HEK293T (cell line): ENCODE data around the gene PLCH2.

ENCODE experiments used
- ARNT ChIP-seq: fragments of 450-650 bp; IDR thresholded peaks from 2 replicates; pipeline ENCODE4 v1.6.1; 2017; ENCODE audit warnings: mild to moderate bottlenecking
- BHLHE40 ChIP-seq: fragments of 450-650 bp; IDR thresholded peaks from 2 replicates; pipeline ENCODE4 v1.6.1; 2016; ENCODE audit warnings: mild to moderate bottlenecking, moderate library complexity, borderline replicate concordance
- FOXA1 ChIP-seq: fragments of 450-650 bp; IDR thresholded peaks from 2 replicates; pipeline ENCODE4 v1.6.1; 2016; ENCODE audit warnings: mild to moderate bottlenecking
- FOXK2 ChIP-seq: fragments of 450-650 bp; IDR thresholded peaks from 2 replicates; pipeline ENCODE4 v1.6.1; 2016; ENCODE audit warnings: mild to moderate bottlenecking
- FOXM1 ChIP-seq: fragments of 450-650 bp; IDR thresholded peaks from 2 replicates; pipeline ENCODE4 v1.6.1; 2017; ENCODE audit warnings: mild to moderate bottlenecking, borderline replicate concordance
- HDGF ChIP-seq: fragments of 450-650 bp; IDR thresholded peaks from 2 replicates; pipeline ENCODE4 v1.6.1; 2017; ENCODE audit warnings: antibody characterized with exemption, borderline replicate concordance
- LEF1 ChIP-seq: fragments of 450-650 bp; IDR thresholded peaks from 2 replicates; pipeline ENCODE4 v1.6.1; 2017; ENCODE audit warnings: mild to moderate bottlenecking, borderline replicate concordance
- SP1 ChIP-seq: fragments of 450-650 bp; IDR thresholded peaks from 2 replicates; pipeline ENCODE4 v1.6.1; 2017
- SUZ12 ChIP-seq: fragments of 450-650 bp; IDR thresholded peaks from 2 replicates; pipeline ENCODE4 v1.6.1; 2016; ENCODE audit warnings: mild to moderate bottlenecking
- TARDBP ChIP-seq: fragments of 450-650 bp; IDR thresholded peaks from 2 replicates; pipeline ENCODE4 v1.6.1; 2016
- ZNF384 ChIP-seq: fragments of 450-650 bp; IDR thresholded peaks from 2 replicates; pipeline ENCODE4 v1.6.1; 2016

DNA sequence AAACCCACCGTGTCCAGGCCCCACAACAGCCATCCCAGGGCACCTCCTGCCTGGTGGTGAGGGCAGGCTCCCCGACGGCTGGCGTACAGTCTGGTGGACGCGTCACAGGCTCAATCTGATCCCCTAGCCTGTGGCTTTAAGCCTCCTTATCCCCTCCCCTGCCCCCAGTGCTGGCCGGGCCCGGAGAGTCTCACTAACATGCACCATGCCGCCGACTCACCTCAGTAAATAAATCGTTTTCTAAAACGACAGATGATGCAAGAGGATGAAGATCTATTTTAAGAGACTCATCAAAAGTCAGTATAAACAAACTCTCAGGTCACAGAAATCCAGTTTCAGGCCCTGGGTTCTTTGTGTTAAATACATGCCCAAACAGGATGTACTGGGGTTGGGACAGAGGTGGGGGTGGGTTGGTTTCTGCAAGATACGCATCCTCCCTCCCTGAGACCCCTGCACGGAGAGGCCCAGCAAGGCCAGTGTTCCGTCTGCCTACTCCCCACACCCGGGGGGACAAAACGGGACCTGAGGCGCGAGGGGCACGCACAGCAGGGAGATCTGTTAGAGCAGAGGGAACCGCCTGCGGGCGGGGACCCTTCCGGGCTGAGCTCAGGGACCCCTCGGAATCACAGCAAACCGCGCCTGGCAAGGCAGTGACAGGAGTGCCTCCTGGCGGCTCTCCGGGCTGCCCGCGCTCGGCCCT is 47.3 kb downstream of the PLCH2 start:
- TF ChIP-seq LEF1 (no peak), FOXK2 (no peak), ARNT (no peak), SP1 (no peak), BHLHE40 (no peak), FOXM1 (no peak), TARDBP (no peak), SUZ12 (no peak), ZNF384 (no peak), FOXA1 (no peak), HDGF (no peak)
